HG02623 (cell line): ENCODE results near the gene ACOT13.
A peak's percentile ranks its signal among the peaks of the same experiment; 100 is the strongest.
"Not testable (repeated sequence)": the region's sequence is repeated elsewhere in the genome, so short reads cannot be mapped to it uniquely, and the experiment has no call there.

Experiments
- ATAC-seq: cut with Tn5 transposase; IDR thresholded peaks from one replicate; pipeline ENCODE4 v1.9.1; 2021; ENCODE audit warnings: moderate library complexity; ENCODE audit not compliant: unreplicated experiment

The ACOT13 gene

DNA sequence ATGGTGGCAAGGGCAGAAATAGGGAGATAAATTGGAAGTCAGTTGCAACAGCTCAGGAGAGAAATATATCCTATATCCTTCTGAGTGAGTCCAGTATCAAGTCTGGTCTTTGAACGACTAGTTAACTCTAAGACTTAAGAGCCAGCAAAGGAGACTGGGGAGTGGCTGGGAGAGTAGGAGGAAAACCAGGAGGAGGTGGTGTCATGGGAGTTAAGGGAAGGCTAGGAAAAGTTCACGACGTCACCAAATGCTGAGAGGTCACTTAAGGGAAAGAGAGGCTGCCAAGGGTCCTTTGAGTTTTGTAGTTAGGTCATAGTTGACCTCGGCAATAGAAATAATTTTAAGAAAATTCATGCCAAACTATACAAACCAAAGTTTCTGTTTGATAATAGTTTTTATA is 25.1 kb downstream of the ACOT13 start:
- no peak for ATAC-seq

DNA sequence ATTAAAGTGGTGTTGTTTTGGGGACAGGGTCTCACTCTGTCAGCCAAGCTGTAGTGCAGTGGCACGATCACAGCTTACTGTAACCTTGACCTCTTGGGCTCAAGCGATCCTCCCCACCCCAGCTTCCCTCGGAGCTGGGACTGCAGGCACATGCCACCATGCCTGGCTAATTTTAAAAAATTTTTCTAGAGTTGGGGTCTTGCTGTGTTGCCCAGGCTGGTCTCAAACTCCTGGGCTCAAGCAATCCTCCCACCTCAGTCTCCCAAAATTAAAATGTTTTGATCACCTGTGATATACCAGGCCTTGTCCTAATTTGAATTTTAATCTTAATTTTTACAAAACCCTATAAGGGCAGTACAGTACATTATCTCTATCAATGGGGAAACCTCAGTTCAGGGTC is 25.5 kb downstream of the ACOT13 start:
- no peak for ATAC-seq

DNA sequence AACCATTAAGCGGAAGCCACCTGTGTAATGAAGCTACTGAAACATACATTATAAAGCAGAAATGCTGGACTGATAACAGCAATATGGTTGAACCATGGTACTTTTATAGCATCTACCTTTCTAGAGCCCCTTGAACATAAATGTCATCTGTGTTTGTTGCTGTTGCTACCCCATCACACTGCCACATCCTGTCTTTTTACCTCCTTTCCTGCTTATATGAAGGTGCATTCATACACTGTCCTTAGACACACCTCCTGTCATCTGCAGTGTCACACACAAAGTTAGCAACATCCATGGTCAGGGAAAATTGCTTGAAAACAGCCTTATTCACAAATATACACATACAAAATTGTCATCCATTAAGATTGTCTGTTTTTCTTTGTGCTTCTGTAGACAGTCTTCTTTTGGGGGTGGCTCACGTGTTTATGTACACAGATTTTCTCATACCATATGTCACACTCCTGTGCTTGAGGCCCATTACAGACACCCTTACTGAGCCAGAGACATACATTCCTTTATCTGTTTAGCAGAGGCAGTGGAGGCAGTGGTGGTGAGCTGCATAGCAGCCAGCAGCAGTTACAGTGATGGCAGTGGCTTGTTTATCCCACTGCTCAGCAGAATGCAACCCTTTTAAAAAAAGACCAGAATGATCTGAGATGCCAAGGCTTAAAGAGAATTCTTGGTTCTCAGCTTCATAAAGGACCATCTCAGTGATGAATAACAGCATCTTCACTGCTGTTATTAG is 26.1 kb downstream of the ACOT13 start:
- ATAC-seq = no peak

DNA sequence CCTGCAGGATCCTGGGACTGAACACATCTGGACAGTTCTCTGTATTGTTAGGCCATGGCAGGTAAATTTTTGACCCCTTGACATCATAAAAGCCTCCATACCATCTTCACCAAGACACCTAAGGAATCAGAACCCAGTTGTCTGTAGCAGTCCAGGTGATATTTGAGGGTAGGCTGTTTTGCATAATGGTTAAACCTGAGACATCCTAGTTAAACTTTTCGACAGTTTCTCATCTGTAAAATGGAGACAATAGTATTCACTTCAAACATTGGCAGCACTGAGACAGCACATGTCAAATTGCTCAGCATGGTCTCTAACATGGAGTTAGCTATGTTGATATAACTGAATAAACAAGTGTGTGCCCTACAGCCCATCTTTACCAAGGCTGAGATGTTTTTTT is 27.3 kb downstream of the ACOT13 start:
- ATAC-seq = no peak

DNA sequence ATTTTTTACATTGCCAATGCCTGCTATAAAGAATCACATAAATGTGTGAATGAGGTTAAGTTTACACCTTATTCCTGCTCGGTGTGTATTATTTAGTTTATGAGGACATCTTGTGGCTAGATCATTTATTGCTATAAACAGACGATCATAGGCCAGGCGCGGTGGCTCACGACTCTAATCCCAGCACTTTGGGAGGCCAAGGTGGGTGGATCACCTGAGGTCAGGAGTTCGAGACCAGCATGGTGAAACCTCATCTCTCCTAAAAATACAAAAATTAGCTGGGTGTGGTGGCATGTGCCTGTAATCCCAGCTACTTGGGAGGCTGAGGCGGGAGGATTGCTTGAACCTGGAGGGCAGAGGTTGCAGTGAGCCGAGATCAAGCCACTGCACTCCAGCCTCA is 28.8 kb downstream of the ACOT13 start:
- not testable (repeated sequence) for ATAC-seq

DNA sequence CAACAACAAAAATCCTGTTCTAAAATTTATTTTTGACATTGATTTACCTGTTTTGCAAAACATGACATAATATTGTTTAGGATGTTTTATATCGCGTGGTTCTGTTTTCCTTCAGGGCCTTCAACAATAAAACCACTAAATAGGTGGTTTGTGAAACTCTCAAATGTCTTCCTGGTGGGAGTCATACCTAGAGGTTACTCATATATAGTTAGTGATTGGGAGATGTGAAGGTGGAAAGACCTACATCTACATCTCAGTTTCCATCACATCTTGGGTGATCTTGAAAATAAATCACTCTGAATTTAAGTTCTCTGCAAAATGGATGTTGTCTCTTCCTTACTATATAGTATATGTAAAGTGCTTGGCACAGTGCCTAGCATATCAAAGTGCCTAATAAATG is 29.2 kb downstream of the ACOT13 start:
- ATAC-seq = no peak

GRCh38 chr6:24699521-24700359 is 32.9 kb downstream of the ACOT13 start:
- no peak for ATAC-seq

DNA sequence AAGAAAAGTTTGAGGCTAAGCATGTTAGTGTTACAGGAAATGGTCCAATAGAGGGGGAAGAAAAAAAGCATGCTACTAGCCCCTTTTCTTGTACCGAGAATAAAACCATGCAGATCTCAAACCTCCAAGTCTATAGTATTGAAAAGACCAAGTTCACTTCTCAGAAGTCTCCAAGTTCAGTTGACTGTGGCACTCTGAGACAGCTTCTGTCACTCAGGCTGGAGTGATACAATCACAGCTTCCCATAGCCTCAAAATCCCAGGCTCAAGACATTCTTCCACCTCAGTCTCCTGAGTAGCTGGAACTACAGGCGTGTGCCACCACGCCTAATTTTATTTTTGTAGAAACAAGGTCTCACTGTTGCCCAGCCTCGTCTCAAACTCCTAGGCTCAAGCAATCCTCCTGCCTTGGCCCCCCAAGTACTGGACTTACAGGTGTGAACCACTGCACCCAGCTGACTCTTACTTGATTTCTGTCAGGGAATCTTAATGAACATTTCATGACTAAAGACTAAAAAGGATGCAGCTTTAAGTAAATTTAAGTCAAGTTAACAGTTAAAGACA is 35.9 kb downstream of the ACOT13 start:
- no peak for ATAC-seq

DNA sequence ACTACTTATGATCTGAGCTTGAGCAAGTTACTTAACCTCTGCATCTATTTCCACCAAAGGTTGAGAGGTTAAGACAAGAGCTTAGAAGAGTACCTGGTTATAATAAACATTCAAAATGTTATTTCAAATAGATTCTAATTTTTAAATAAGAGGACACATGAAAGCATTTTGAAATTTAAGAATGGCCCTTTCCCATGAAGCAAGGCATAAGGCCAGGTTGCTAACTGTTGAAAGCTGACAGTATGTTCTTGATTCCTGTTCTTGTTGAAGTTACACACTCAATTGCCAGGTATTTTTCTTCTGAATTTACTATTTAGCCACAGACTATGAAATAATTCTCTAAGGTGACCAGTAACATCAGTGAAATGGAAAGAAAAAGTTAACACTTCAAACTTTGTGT is 37.6 kb downstream of the ACOT13 start:
- ATAC-seq = no peak

DNA sequence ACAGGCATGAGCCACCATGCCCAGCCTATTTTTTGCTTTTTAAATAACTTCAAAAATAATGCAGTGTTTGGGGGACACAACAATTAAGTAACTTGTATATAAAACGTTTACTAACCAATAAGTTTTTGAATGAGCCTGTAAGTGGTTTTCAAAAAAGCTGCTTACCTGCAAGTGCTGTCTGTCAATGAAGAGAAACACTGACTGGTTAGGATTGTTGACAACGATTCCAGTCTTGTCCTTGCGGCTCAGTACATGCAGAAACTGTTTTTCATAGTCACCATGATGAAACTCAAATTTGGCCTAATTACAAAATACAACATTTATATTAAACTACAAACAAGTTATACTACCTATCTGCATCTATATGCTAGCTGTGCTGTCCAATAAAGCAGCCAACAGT is 41.7 kb downstream of the ACOT13 start:
- ATAC-seq = no peak

DNA sequence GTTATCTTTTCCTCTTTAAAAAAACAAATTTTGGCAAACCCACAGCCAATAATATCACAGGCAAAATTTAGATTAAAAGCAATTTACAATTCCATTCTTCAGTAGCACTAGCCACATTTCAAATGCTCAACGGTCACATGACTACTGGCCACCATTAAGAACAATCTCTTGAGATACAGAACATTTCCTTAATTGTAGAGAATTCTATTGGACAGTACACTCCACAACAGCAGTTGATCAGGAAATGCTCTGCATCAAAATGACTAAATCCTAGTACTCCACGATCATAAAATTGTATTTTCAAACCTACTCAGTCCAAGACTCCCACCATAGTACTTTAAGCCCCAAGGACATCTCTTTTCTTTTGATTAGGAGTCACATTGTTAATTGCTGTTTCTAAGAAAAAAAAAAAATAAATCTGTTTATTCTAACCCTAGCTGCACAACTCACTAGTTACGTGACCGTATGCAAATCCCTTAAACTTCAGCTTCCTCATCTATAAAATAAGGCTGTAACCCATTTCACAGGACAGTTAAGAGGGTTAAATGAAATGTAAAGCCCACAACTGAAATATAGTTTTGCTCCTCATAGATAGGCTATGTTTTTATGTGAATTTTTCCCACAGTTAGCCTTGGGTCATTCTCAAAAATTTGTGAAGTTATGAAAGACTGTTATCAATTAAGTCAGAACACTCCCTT is 42.3 kb downstream of the ACOT13 start:
- no peak for ATAC-seq

DNA sequence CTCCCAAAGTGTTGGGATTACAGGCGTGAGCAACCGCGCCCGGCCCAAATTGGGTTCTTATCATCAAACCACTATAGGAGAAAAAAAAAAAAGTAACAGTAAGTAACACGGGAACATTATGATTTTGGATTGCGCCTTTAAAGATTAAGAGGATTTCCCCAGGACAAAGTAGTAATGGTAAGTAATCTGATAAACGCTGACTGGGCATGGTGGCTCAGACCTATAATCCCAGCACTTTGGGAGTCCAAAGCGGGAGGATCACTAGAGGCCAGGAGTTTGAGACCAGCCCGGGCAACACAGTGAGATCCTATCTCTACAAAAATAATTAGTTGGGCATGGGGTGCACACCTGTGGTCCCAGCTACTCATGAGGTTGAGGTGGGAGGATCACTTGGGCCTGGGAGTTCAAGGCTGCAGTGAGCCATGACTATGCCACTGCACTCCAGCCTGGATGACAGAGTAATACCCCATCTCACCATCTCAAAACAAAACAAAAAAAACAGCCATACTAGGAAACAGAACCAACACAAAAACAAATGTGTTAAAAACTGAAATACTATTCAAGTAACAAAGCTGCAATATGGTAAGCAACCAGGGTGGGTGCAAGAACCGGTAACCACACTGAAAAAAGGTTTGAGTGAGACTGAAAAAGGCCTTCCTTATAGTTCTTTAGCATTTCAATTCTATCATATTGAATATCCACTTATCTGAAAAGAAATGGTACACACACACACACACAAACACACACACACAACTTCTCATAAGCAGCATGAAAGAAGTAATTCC is 43.8 kb downstream of the ACOT13 start:
- ATAC-seq = no peak

GRCh38 chr6:24716602-24717148 is 49.8 kb downstream of the ACOT13 start:
- ATAC-seq = not testable (repeated sequence)

DNA sequence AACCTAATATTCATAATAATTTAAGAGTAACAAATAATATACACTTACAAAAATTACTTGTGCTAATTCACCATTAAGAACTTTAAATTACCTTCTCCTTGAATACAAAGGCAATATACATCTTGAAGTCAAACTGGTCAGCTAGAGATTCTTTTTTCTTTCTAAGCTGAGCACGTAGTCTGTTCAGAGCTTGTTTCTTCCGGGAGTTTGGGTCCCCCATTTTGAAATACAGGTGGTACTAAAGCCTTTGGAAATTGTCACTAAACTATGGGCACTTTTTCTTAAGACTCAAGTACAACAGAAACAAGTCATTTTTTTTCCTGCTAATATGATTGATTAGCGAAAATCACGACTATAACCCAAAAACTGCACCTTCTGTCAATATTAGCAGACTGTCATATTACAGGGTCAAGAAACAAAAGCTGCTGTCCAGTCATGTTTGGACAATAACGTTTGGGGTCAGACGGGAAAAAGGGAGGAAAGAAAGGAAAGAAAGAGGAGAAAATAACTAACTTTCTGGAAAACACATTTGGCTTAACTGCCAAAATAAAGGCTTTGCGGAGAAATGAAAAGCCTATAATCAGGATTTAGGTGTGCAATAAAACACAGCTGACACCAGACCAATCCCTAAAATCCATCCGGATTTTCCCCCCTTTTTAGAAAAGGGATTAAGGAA is 51.7 kb downstream of the ACOT13 start:
- ATAC-seq = no peak

- ATAC-seq = no peak
These were observed 52.5 kb downstream of the ACOT13 start, which contains the start of gene C6orf62 for GRCh38 chr6:24719125-24719971. Gene C6orf62, minus strand, starts transcription at chr6:24719154. Its CDS starts 486 bp downstream, at chr6:24718668.

DNA sequence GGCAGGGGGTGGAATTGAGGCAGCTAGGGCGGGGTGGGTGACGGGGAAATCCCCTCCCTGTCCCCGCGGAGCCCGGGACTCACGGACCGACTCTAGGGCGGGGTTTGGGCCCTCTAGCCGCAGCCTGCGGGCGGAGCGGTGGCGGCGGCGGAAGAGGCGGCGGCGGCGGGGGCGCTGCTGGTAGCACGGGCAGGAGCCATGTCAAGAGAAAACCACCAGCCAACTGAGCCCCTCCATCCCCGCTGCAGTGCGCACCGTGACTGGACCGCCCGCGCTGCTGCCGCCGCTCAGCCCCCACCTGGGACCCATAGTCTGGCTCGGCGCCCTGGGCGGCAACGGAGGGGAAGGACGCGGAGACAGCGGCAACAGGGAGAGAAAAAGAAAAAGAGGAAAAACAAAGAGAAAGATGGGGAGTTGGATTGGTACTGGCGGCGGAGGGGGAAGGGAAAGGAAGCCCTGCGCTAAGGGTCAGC is 53.3 kb downstream of the ACOT13 start:
- no peak for ATAC-seq

- ATAC-seq = peak; percentile 83
These were observed 54.0 kb downstream of the ACOT13 start for GRCh38 chr6:24720604-24721460.
